Neural cell (in vitro differentiated cells): Measurements from ENCODE around the gene AK3. TPM values are rescaled to one million over a fixed set of nuclear protein-coding genes. Genes with fewer than 3 reads are reported as not detected.
"Not testable (repeated sequence)": the region's sequence is repeated elsewhere in the genome, so short reads cannot be mapped to it uniquely, and the experiment has no call there.

Experiments
- H2AFZ ChIP-seq: fragments of 200-600, 300-800 bp; sonication (generic), shearing (Covaris generic); 2 replicates; pipeline ENCODE4 v1.6.0; 2014; ENCODE audit warnings: low read depth, mild to moderate bottlenecking, antibody characterized with exemption, low read length, moderate library complexity
- H3F3A ChIP-seq: fragments of 200-600 bp; shearing (Covaris generic); 2 replicates; pipeline ENCODE4 v1.6.1; 2016; ENCODE audit warnings: mild to moderate bottlenecking, moderate library complexity, mixed read lengths, antibody characterized with exemption, low read length; ENCODE audit not compliant: insufficient read depth, poor library complexity, severe bottlenecking
- H3K27ac ChIP-seq: fragments of 200-600, 300-800 bp; sonication (generic), shearing (Covaris generic); 2 replicates; pipeline ENCODE4 v1.5.1; 2014; ENCODE audit warnings: mild to moderate bottlenecking, low read length, moderate library complexity
- H3K27me3 ChIP-seq: fragments of 300-800, 200-600 bp; sonication (generic), shearing (Covaris generic); 2 replicates; pipeline ENCODE4 v1.6.0; 2014; ENCODE audit warnings: mild to moderate bottlenecking, low read depth, low read length, moderate library complexity; ENCODE audit not compliant: insufficient read depth
- H3K36me3 ChIP-seq: fragments of 300-800, 200-600 bp; sonication (generic), shearing (Covaris generic); 2 replicates; pipeline ENCODE4 v1.5.1; 2014; ENCODE audit warnings: mild to moderate bottlenecking, antibody characterized with exemption, low read length, moderate library complexity; ENCODE audit not compliant: insufficient read depth
- H3K4me2 ChIP-seq: fragments of 300-800, 200-600 bp; sonication (generic), shearing (Covaris generic); 2 replicates; pipeline ENCODE4 v1.6.0; 2014; ENCODE audit warnings: mild to moderate bottlenecking, low read length
- H3K4me3 ChIP-seq: fragments of 300-800, 200-600 bp; sonication (generic), shearing (Covaris generic); 2 replicates; pipeline ENCODE4 v1.5.1; 2014; ENCODE audit warnings: mild to moderate bottlenecking, low read length, moderate library complexity
- H3K79me2 ChIP-seq: fragments of 200-600 bp; shearing (Covaris generic); replicated peaks from 2 replicates; pipeline ENCODE4 v1.6.0; 2014; ENCODE audit warnings: mild to moderate bottlenecking, low read length, moderate library complexity; ENCODE audit not compliant: insufficient read depth
- H3K9ac ChIP-seq: fragments of 300-800, 200-600 bp; sonication (generic), shearing (Covaris generic); 2 replicates; pipeline ENCODE4 v1.6.1; 2016; ENCODE audit warnings: mild to moderate bottlenecking, low read length, mixed read lengths
- H3K9me2 ChIP-seq: fragments of 200-600 bp; shearing (Covaris generic); 2 replicates; pipeline ENCODE4 v1.6.1; 2016; ENCODE audit warnings: mild to moderate bottlenecking, low read length, mixed read lengths; ENCODE audit not compliant: insufficient read depth
- H3K9me3 ChIP-seq: fragments of 200-600, 300-800 bp; sonication (generic), shearing (Covaris generic); 2 replicates; pipeline ENCODE4 v1.6.1; 2016; ENCODE audit warnings: mild to moderate bottlenecking, mixed run types, low read length, moderate library complexity, mixed read lengths
- H4K20me1 ChIP-seq: fragments of 200-600 bp; shearing (Covaris generic); 2 replicates; pipeline ENCODE4 v1.6.1; 2016; ENCODE audit warnings: mild to moderate bottlenecking, mixed run types; ENCODE audit not compliant: insufficient read depth
- CTCF ChIP-seq: fragments of 450-650 bp; IDR thresholded peaks from 2 replicates; pipeline ENCODE4 v1.5.1; 2014; ENCODE audit warnings: antibody characterized with exemption, mild to moderate bottlenecking, moderate library complexity; ENCODE audit not compliant: poor library complexity, severe bottlenecking
- EP300 ChIP-seq: fragments of 450-650 bp; conservative IDR thresholded peaks from 2 replicates; pipeline ENCODE4 v1.6.1; 2014; ENCODE audit warnings: antibody characterized with exemption, mild to moderate bottlenecking, moderate library complexity; ENCODE audit not compliant: poor library complexity, severe bottlenecking
- EZH2 ChIP-seq: fragments of 200-600, 300-800 bp; shearing (Covaris generic), sonication (generic); IDR thresholded peaks from 2 replicates; pipeline ENCODE4 v1.6.1; 2014; ENCODE audit warnings: antibody characterized with exemption, low read length, borderline replicate concordance, mild to moderate bottlenecking; ENCODE audit not compliant: insufficient read depth, poor library complexity, severe bottlenecking
- MXI1 ChIP-seq: fragments of 450-650 bp; conservative IDR thresholded peaks from 2 replicates; pipeline ENCODE4 v1.6.1; 2014; ENCODE audit warnings: antibody characterized with exemption, mild to moderate bottlenecking; ENCODE audit not compliant: poor library complexity, severe bottlenecking
- POLR2AphosphoS5 ChIP-seq: IDR thresholded peaks from 2 replicates; pipeline ENCODE4 v1.6.1; 2012
- RAD21 ChIP-seq: fragments of 450-650 bp; conservative IDR thresholded peaks from 2 replicates; pipeline ENCODE4 v1.6.1; 2014; ENCODE audit warnings: antibody characterized with exemption, mild to moderate bottlenecking, moderate library complexity
- REST ChIP-seq: IDR thresholded peaks from 2 replicates; pipeline ENCODE4 v1.6.1; 2012; ENCODE audit warnings: borderline replicate concordance
- SMC3 ChIP-seq: fragments of 450-650 bp; conservative IDR thresholded peaks from 2 replicates; pipeline ENCODE4 v1.6.1; 2014; ENCODE audit warnings: antibody characterized with exemption, mild to moderate bottlenecking, moderate library complexity; ENCODE audit not compliant: poor library complexity
- TAF1 ChIP-seq: IDR thresholded peaks from 2 replicates; pipeline ENCODE4 v1.6.1; 2012; ENCODE audit warnings: low read depth
- polyA plus RNA-seq: library from polyadenylated mRNA; depleted of rRNA; stranded (reverse); fragments of >200 nt; gene quantifications from 2 replicates; pipeline ENCODE4 v1.2.3, GENCODE V29; 2014

Gene AK3
- polyA plus RNA-seq, 1 donor from 2014 or later: 73.7 TPM

GRCh38 chr9:4780651-4781050, 39.6 kb upstream of the AK3 start:
- Histone ChIP-seq H3K36me3 (no peaks in the 10 kb centered on the region), H3K79me2 (no peaks in the 10 kb centered on the region), H3K27ac (no peak overlapping the region), H3K27me3 (no peaks in the 10 kb centered on the region), H3K9me2 (no peaks in the 10 kb centered on the region), H4K20me1 (no peaks in the 10 kb centered on the region), H3K9me3 (no peaks in the 10 kb centered on the region), H3F3A (no peaks in the 10 kb centered on the region), H3K4me2 (no peak overlapping the region), H3K4me3 (no peak overlapping the region), H2AFZ (no peak overlapping the region), H3K9ac (no peak overlapping the region)
- TF ChIP-seq TAF1 (no peak), EP300 (no peak), SMC3 (no peak), RAD21 (no peak), MXI1 (no peak), POLR2AphosphoS5 (no peak), REST (no peak), CTCF (no peak), EZH2 (no peak)

GRCh38 chr9:4774958-4775357, 34.0 kb upstream of the AK3 start:
- not testable (repeated sequence) for H3K79me2 ChIP-seq, H2AFZ ChIP-seq, H3K27me3 ChIP-seq, H3K9ac ChIP-seq, H4K20me1 ChIP-seq, H3K4me2 ChIP-seq, H3K27ac ChIP-seq, H3F3A ChIP-seq, H3K9me3 ChIP-seq, H3K4me3 ChIP-seq, H3K36me3 ChIP-seq, H3K9me2 ChIP-seq

GRCh38 chr9:4774209-4774608, 33.2 kb upstream of the AK3 start:
- Histone ChIP-seq H4K20me1 (no peaks in the 10 kb centered on the region), H3K79me2 (no peaks in the 10 kb centered on the region), H3K9ac (no peak overlapping the region), H3K27me3 (no peaks in the 10 kb centered on the region), H2AFZ (no peak overlapping the region), H3K36me3 (no peaks in the 10 kb centered on the region), H3F3A (no peaks in the 10 kb centered on the region), H3K4me2 (no peak overlapping the region), H3K4me3 (no peak overlapping the region), H3K9me3 (no peaks in the 10 kb centered on the region), H3K27ac (no peak overlapping the region), H3K9me2 (no peaks in the 10 kb centered on the region)
- no peak for TF ChIP-seq EP300
- TF ChIP-seq SMC3: no peak
- no peak for TF ChIP-seq MXI1
- no peak for TF ChIP-seq CTCF
- TF ChIP-seq POLR2AphosphoS5: no peak
- no peak for TF ChIP-seq TAF1
- no peak for TF ChIP-seq EZH2
- TF ChIP-seq RAD21: no peak
- TF ChIP-seq REST: no peak
